NT2/D1 (cell line): ENCODE measurements around the gene AOAH.

ENCODE experiments used
- YY1 ChIP-seq: IDR thresholded peaks from 2 replicates; pipeline ENCODE4 v1.6.1; 2011; ENCODE audit not compliant: insufficient read length, insufficient read depth
- ZNF274 ChIP-seq: IDR thresholded peaks from 2 replicates; pipeline ENCODE4 v1.6.1; 2011; ENCODE audit warnings: mild to moderate bottlenecking, low read depth, low read length

- TF ChIP-seq ZNF274 (no peak), YY1 (no peak)
Measured at GRCh38 chr7:36567699-36568451, 156.4 kb downstream of the AOAH start.
